ENCODE results near the gene EXOC6B. TPM values are rescaled to one million over a fixed set of nuclear protein-coding genes. Genes with fewer than 3 reads are reported as not detected.

The EXOC6B gene
- total RNA-seq, 2 donors from 2014 or later = 10.8 to 12.8 TPM

DNA sequence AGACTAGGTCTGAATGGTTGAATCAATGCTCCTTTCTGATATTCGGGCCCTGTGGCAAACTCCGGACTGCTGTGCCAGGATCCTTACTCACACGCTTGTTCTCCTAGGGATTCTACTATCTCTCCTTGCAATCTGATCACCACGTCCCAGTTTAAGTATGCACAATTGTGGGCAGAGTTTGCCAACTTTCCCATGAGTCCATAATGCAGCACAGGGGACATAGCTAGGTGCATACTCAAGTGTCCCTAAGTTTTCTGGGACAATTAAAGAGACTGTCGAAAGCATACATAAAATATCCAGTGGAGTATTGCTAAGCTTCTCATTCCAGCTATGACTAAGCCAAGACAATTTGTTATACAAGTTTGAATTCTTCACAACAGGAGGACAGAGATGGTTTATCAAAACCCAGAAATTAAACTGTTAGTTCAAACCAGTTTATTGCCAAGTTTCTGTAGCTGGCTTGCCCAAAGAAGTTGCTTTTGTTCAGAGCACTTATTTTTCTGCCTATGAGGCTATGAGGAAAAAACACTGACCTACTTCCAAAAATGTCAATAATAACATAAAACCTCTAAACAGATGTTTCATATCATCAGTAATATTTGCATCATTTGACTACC is 136.1 kb downstream of the EXOC6B start:
- Mint-ChIP-seq H3K4me1 (ENCODE audit: low read depth in 2 of 2) (no peaks in the 10 kb centered on the region), H3K36me3 (no peaks in the 10 kb centered on the region), H3K9me3 (no peaks in the 10 kb centered on the region), H3K27ac (no peak overlapping the region), H3K27me3 (no peaks in the 10 kb centered on the region), H3K4me3 (no peak overlapping the region)
- ATAC-seq (no peak), DNase-seq (ENCODE audit: low spot score) (no peak)

DNA sequence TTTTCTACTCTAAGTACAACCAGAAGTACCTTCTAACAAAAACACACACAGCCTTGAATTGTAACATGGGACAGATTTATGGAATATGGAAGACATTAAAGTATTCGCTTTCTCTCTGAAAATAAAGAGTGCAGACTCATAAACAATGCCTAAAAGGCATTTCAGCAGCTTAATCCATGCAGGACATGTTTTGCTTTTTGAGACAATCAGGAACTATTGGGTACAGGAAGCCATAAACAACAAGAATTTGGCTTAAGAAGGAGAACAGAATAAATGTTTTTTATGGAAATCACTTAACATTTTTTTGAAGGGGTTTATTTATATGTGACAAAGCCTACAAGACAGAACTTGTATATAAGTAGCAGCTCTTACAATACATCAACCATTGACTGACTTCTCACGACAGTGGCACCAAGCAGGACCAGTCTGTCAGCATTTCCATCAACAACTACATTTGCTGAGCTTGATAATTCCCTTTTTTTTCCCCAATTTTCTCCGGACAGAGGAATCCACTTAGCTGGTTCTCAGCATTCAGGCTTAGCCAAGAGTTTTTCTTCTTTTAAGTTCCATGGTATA is 140.1 kb downstream of the EXOC6B start:
- ATAC-seq = no peak
- Mint-ChIP-seq H3K27me3 (no peaks in the 10 kb centered on the region), H3K4me1 (ENCODE audit: low read depth in 2 of 2) (no peaks in the 10 kb centered on the region), H3K4me3 (no peak overlapping the region), H3K9me3 (no peaks in the 10 kb centered on the region), H3K27ac (no peak overlapping the region), H3K36me3 (no peaks in the 10 kb centered on the region)
- DNase-seq (ENCODE audit: low spot score) = no peak

DNA sequence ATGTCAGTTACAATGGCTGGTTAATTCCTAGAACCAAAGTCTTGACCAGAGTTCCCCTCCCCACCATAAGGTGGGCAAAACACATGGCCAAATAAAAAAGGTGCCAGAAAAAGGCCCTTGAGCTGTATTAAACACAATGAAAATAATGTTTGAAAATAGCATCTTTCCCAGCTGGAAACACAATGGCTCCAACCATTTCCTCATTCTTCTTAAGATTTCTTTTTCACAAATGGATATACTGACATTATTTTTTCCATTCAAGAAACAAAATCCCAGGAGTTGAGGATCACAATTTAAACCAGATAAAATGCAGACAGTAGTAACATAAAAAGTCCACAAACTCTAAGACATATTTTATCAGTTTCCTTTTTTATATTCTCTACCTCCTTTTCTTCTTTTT is 143.8 kb downstream of the EXOC6B start:
- H3K9me3 Mint-ChIP-seq = no peaks in the 10 kb centered on the region
- ATAC-seq (no peak), DNase-seq (ENCODE audit: low spot score) (no peak)
- peaks cover 3 to 5% of the 10 kb centered on the region in 2 donors for H3K4me1 Mint-ChIP-seq (ENCODE audit: low read depth in 2 of 2)
- H3K36me3 Mint-ChIP-seq = no peaks in the 10 kb centered on the region
- H3K27ac Mint-ChIP-seq = no peak overlapping the region
- no peaks in the 10 kb centered on the region for H3K27me3 Mint-ChIP-seq
- H3K4me3 Mint-ChIP-seq = no peak overlapping the region

DNA sequence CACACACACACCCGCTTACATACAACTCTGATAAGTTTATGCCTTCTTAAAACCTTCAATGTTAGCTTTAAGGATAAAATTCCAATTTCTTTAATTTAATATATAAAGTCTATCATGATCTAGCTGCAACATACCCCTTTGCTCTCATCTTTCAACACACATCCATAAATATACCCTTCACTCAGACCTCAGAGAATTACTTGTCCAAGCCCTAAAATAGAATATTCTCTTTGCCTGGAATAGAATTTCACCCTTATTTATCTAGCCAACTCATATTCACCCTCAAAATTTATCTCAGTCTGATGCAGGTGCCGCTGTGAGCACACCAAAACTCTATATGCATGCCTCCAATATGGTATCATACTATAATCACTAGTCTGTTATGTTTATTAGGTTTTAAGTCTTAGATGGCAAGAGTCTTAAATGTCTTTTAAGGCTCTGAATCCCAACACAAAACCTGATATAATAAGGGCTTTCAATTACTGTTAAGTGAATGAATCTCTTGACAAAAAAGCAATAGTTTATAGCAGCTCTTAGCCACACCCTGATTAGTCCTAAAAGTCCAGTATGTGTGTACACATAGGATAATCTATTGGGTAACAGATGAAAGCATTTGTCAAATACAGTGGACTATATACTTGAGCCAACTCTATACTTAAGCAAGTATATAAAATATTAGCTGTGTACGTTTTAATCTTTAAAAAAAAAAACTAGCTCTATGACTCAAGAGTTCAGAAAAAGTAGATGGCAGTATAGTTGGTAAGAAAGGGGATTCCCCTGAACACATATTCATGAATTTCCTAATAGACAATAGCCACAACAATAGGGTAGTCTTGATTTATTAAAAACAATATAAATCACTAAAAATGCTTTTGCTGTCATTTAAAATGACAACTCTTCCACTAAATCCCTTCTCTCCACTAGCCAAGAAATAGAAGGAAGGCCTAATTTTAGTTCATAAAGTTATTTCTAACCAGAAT is 144.5 kb downstream of the EXOC6B start:
- Mint-ChIP-seq H3K9me3 (no peaks in the 10 kb centered on the region), H3K27ac (no peak overlapping the region), H3K4me3 (no peak overlapping the region), H3K4me1 (ENCODE audit: low read depth in 2 of 2) (peaks cover 3 to 8% of the 10 kb centered on the region in 2 donors), H3K27me3 (no peaks in the 10 kb centered on the region), H3K36me3 (no peaks in the 10 kb centered on the region)
- DNase-seq (ENCODE audit: low spot score) (no peak), ATAC-seq (no peak)

GRCh38 chr2:72678024-72678423 is 147.8 kb downstream of the EXOC6B start:
- H3K9me3 Mint-ChIP-seq = no peaks in the 10 kb centered on the region
- H3K27ac Mint-ChIP-seq = no peak overlapping the region
- no peak overlapping the region for H3K4me3 Mint-ChIP-seq
- DNase-seq (ENCODE audit: low spot score) = no peak
- H3K27me3 Mint-ChIP-seq = no peaks in the 10 kb centered on the region
- ATAC-seq = no peak
- no peaks in the 10 kb centered on the region for H3K36me3 Mint-ChIP-seq
- peaks cover 3 to 8% of the 10 kb centered on the region in 2 donors for H3K4me1 Mint-ChIP-seq (ENCODE audit: low read depth in 2 of 2)

- DNase-seq (ENCODE audit: low spot score) = no peak
- Mint-ChIP-seq H3K4me3 (no peak overlapping the region), H3K27me3 (no peaks in the 10 kb centered on the region), H3K4me1 (ENCODE audit: low read depth in 2 of 2) (peaks cover 3 to 12% of the 10 kb centered on the region in 2 donors), H3K27ac (no peak overlapping the region), H3K9me3 (no peaks in the 10 kb centered on the region), H3K36me3 (no peaks in the 10 kb centered on the region)
- no peak for ATAC-seq
Observed at GRCh38 chr2:72676341-72677025, 149.3 kb downstream of the EXOC6B start.

- Mint-ChIP-seq H3K9me3 (no peaks in the 10 kb centered on the region), H3K4me3 (no peak overlapping the region), H3K27me3 (no peaks in the 10 kb centered on the region), H3K4me1 (ENCODE audit: low read depth in 2 of 2) (peaks cover 3 to 13% of the 10 kb centered on the region in 2 donors), H3K27ac (no peak overlapping the region), H3K36me3 (no peaks in the 10 kb centered on the region)
- ATAC-seq (no peak), DNase-seq (ENCODE audit: low spot score) (no peak)
Observed at GRCh38 chr2:72674982-72675915, 150.6 kb downstream of the EXOC6B start.

- no peak overlapping the region for H3K27ac Mint-ChIP-seq
- H3K9me3 Mint-ChIP-seq = no peaks in the 10 kb centered on the region
- H3K4me1 Mint-ChIP-seq (ENCODE audit: low read depth in 2 of 2) = peaks cover 3 to 13% of the 10 kb centered on the region in 2 donors
- no peaks in the 10 kb centered on the region for H3K27me3 Mint-ChIP-seq
- peaks cover under 1% of the 10 kb centered on the region for H3K36me3 Mint-ChIP-seq
- DNase-seq (ENCODE audit: low spot score) = no peak
- no peak for ATAC-seq
- no peak overlapping the region for H3K4me3 Mint-ChIP-seq
Observed at GRCh38 chr2:72673279-72673678, 152.6 kb downstream of the EXOC6B start.

- Mint-ChIP-seq H3K4me1 (ENCODE audit: low read depth in 2 of 2) (peaks cover 0 to 4% of the 10 kb centered on the region in 2 donors), H3K4me3 (no peak overlapping the region), H3K9me3 (peaks cover 11% of the 10 kb centered on the region), H3K27ac (no peak overlapping the region), H3K36me3 (peaks cover 28% of the 10 kb centered on the region), H3K27me3 (no peaks in the 10 kb centered on the region)
- DNase-seq (ENCODE audit: low spot score) = no peak
- ATAC-seq = no peak
Observed at GRCh38 chr2:72669121-72669520, 156.7 kb downstream of the EXOC6B start.

DNA sequence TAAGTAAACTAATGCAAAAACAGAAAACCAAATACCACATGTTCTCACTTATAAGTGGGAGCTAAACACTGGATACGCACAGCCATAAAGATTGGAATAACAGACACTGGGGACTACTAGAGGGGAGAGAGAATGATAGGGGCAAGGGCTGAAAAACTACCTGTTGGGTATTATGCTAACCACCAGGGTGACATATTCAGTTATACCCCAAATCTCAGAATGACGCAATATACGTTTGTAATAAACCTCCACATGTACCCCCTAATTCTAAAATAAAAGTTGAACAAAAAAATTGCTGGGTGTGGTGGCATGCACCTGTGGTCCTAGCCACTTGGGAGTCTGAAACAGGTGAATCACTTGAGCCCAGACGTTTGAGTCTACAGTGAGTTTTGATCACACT is 157.2 kb downstream of the EXOC6B start:
- H3K27me3 Mint-ChIP-seq = no peaks in the 10 kb centered on the region
- no peak for DNase-seq (ENCODE audit: low spot score)
- ATAC-seq = no peak
- H3K4me1 Mint-ChIP-seq (ENCODE audit: low read depth in 2 of 2) = peaks cover 0 to 4% of the 10 kb centered on the region in 2 donors
- H3K27ac Mint-ChIP-seq = no peak overlapping the region
- H3K9me3 Mint-ChIP-seq = peaks cover 11% of the 10 kb centered on the region
- H3K4me3 Mint-ChIP-seq = no peak overlapping the region
- H3K36me3 Mint-ChIP-seq = peaks cover 28% of the 10 kb centered on the region

- no peak for DNase-seq (ENCODE audit: low spot score)
- Mint-ChIP-seq H3K27ac (no peak overlapping the region), H3K4me1 (ENCODE audit: low read depth in 2 of 2) (no peaks in the 10 kb centered on the region), H3K9me3 (peaks cover 11% of the 10 kb centered on the region), H3K27me3 (no peaks in the 10 kb centered on the region), H3K36me3 (peaks cover 28% of the 10 kb centered on the region), H3K4me3 (no peak overlapping the region)
- no peak for ATAC-seq
Observed at GRCh38 chr2:72665448-72665847, 160.4 kb downstream of the EXOC6B start.

- peaks cover 7% of the 10 kb centered on the region for H3K9me3 Mint-ChIP-seq
- H3K4me3 Mint-ChIP-seq = no peak overlapping the region
- H3K4me1 Mint-ChIP-seq (ENCODE audit: low read depth in 2 of 2) = no peaks in the 10 kb centered on the region
- no peaks in the 10 kb centered on the region for H3K27me3 Mint-ChIP-seq
- no peak for ATAC-seq
- H3K36me3 Mint-ChIP-seq = peaks cover 14% of the 10 kb centered on the region
- no peak for DNase-seq (ENCODE audit: low spot score)
- H3K27ac Mint-ChIP-seq = no peak overlapping the region
Observed at GRCh38 chr2:72661985-72662384, 163.8 kb downstream of the EXOC6B start.

- peaks cover 24% of the 10 kb centered on the region for H3K36me3 Mint-ChIP-seq
- H3K4me3 Mint-ChIP-seq = no peak overlapping the region
- DNase-seq (ENCODE audit: low spot score) (no peak), ATAC-seq (no peak)
- no peak overlapping the region for H3K27ac Mint-ChIP-seq
- no peaks in the 10 kb centered on the region for H3K27me3 Mint-ChIP-seq
- H3K4me1 Mint-ChIP-seq (ENCODE audit: low read depth in 2 of 2) = no peaks in the 10 kb centered on the region
- H3K9me3 Mint-ChIP-seq = peaks cover 12% of the 10 kb centered on the region
Observed at GRCh38 chr2:72649810-72650209, 176.0 kb downstream of the EXOC6B start.
